ENCODE results near the gene CCDC33.

CCDC33 gene

DNA sequence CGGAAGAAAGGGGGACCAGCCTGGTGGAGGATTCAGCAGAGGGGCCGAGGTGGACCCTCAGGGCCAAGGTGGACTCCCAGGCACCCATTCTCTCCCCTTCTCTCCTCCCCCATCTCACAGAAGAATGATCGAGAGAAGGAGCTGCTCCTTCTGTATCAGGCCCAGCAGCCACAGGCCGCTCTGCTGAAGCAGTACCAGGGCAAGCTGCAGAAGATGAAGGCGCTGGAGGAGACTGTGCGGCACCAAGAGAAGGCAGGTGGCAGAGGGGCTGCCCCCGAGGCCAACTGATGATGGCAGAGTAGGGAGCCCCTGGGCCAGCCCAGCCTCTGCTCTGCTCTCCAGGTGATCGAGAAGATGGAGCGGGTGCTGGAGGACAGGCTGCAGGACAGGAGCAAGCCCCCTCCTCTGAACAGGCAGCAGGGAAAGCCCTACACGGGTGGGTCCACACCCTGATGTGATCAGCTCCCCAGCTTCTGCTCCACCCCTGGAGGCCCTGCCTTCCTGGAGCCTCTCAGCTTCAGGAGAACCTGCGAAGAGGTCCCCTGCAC is 94.8 kb downstream of the CCDC33 start:
- no peaks in the 10 kb centered on the region for H3K79me2 ChIP-seq (ENCODE audit: insufficient read depth, low read length)

GRCh38 chr15:74332011-74332410 is 95.9 kb downstream of the CCDC33 start:
- Histone ChIP-seq H3K4me3 (ENCODE audit: low read depth in 1 of 2, low read length in 2 of 2) (no peak overlapping the region), H3K27ac (ENCODE audit: low read length) (no peak overlapping the region), H3K4me1 (ENCODE audit: insufficient read depth, low read length) (no peaks in the 10 kb centered on the region), H3K9me3 (ENCODE audit: insufficient read depth, low read length, severe bottlenecking) (no peaks in the 10 kb centered on the region), H3K27me3 (ENCODE audit: insufficient read depth, low read length, poor library complexity) (peaks cover 7% of the 10 kb centered on the region), H3K9ac (ENCODE audit: low read depth, low read length) (no peak overlapping the region), H3K36me3 (ENCODE audit: insufficient read depth, low read length) (no peaks in the 10 kb centered on the region), H4K20me1 (ENCODE audit: insufficient read depth, low read length) (no peaks in the 10 kb centered on the region), H3K79me2 (ENCODE audit: insufficient read depth, low read length) (no peaks in the 10 kb centered on the region), H2AFZ (ENCODE audit: low read depth, low read length) (no peak overlapping the region), H3K4me2 (ENCODE audit: insufficient read depth, low read length) (no peak overlapping the region)
- DNase-seq = no peak
- ATAC-seq (ENCODE audit: insufficient read depth, low read depth) = no peak
- TF ChIP-seq, protein P1, sequence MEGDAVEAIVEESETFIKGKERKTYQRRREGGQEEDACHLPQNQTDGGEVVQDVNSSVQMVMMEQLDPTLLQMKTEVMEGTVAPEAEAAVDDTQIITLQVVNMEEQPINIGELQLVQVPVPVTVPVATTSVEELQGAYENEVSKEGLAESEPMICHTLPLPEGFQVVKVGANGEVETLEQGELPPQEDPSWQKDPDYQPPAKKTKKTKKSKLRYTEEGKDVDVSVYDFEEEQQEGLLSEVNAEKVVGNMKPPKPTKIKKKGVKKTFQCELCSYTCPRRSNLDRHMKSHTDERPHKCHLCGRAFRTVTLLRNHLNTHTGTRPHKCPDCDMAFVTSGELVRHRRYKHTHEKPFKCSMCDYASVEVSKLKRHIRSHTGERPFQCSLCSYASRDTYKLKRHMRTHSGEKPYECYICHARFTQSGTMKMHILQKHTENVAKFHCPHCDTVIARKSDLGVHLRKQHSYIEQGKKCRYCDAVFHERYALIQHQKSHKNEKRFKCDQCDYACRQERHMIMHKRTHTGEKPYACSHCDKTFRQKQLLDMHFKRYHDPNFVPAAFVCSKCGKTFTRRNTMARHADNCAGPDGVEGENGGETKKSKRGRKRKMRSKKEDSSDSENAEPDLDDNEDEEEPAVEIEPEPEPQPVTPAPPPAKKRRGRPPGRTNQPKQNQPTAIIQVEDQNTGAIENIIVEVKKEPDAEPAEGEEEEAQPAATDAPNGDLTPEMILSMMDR (IDR thresholded peaks at IDR 0.05; ENCODE audit: borderline replicate concordance, extremely low read depth, low read length, poor library complexity, severe bottlenecking) = no peak
- TF ChIP-seq EZH2 (IDR thresholded peaks at IDR 0.05; ENCODE audit: borderline replicate concordance, low read depth, low read length, severe bottlenecking) = no peak

More for the DNA sequence above, 94.8 kb downstream of the CCDC33 start:
- Histone ChIP-seq H3K27ac (ENCODE audit: low read length) (no peak overlapping the region), H3K27me3 (ENCODE audit: insufficient read depth, low read length, poor library complexity) (peaks cover 7% of the 10 kb centered on the region), H3K36me3 (ENCODE audit: insufficient read depth, low read length) (no peaks in the 10 kb centered on the region), H3K9ac (ENCODE audit: low read depth, low read length) (no peak overlapping the region), H3K4me3 (ENCODE audit: low read depth in 1 of 2, low read length in 2 of 2) (no peak overlapping the region), H3K4me2 (ENCODE audit: insufficient read depth, low read length) (no peak overlapping the region), H3K4me1 (ENCODE audit: insufficient read depth, low read length) (no peaks in the 10 kb centered on the region), H4K20me1 (ENCODE audit: insufficient read depth, low read length) (no peaks in the 10 kb centered on the region), H2AFZ (ENCODE audit: low read depth, low read length) (no peak overlapping the region), H3K9me3 (ENCODE audit: insufficient read depth, low read length, severe bottlenecking) (no peaks in the 10 kb centered on the region)
- DNase-seq (no peak), ATAC-seq (ENCODE audit: insufficient read depth, low read depth) (no peak)
- TF ChIP-seq, protein P1 (IDR thresholded peaks at IDR 0.05; ENCODE audit: borderline replicate concordance, extremely low read depth, low read length, poor library complexity, severe bottlenecking) = no peak
- TF ChIP-seq EZH2 (IDR thresholded peaks at IDR 0.05; ENCODE audit: borderline replicate concordance, low read depth, low read length, severe bottlenecking) = no peak

- no peaks in the 10 kb centered on the region for H3K36me3 ChIP-seq (ENCODE audit: insufficient read depth, low read length)
- DNase-seq (no peak), ATAC-seq (ENCODE audit: insufficient read depth, low read depth) (no peak)
- no peak overlapping the region for H3K27ac ChIP-seq (ENCODE audit: low read length)
- no peak overlapping the region for H3K9ac ChIP-seq (ENCODE audit: low read depth, low read length)
- TF ChIP-seq, protein P1 (IDR thresholded peaks at IDR 0.05; ENCODE audit: borderline replicate concordance, extremely low read depth, low read length, poor library complexity, severe bottlenecking) = no peak
- no peak for TF ChIP-seq EZH2 (IDR thresholded peaks at IDR 0.05; ENCODE audit: borderline replicate concordance, low read depth, low read length, severe bottlenecking)
- H4K20me1 ChIP-seq (ENCODE audit: insufficient read depth, low read length) = no peaks in the 10 kb centered on the region
- no peaks in the 10 kb centered on the region for H3K9me3 ChIP-seq (ENCODE audit: insufficient read depth, low read length, severe bottlenecking)
- no peak overlapping the region for H2AFZ ChIP-seq (ENCODE audit: low read depth, low read length)
- peaks cover 7% of the 10 kb centered on the region for H3K27me3 ChIP-seq (ENCODE audit: insufficient read depth, low read length, poor library complexity)
- no peaks in the 10 kb centered on the region for H3K4me1 ChIP-seq (ENCODE audit: insufficient read depth, low read length)
- no peaks in the 10 kb centered on the region for H3K79me2 ChIP-seq (ENCODE audit: insufficient read depth, low read length)
- H3K4me3 ChIP-seq (ENCODE audit: low read depth in 1 of 2, low read length in 2 of 2) = no peak overlapping the region
- H3K4me2 ChIP-seq (ENCODE audit: insufficient read depth, low read length) = no peak overlapping the region
Observed at GRCh38 chr15:74332611-74333010, 96.5 kb downstream of the CCDC33 start.

Measured in DND-41 (cell line).